GM23338 (cell line): ENCODE measurements around the gene LRRC37B.
"Not testable (repeated sequence)": the region's sequence is repeated elsewhere in the genome, so short reads cannot be mapped to it uniquely, and the experiment has no call there.

Experiments used
- CTCF ChIP-seq, 2 experiments: fragments of 200-600 bp in 1 of 2; sonication (generic) in 1 of 2; conservative IDR thresholded peaks; 2 replicates each; pipeline versions ENCODE4 v1.5.1 to v1.6.1; 2016 to 2017; ENCODE audit warnings: antibody characterized with exemption in 2 of 2, low read depth in 2 of 2, mild to moderate bottlenecking in 2 of 2, moderate library complexity in 1 of 2
- ETS1 ChIP-seq: IDR thresholded peaks from 2 replicates; pipeline ENCODE4 v1.6.1; 2016; ENCODE audit warnings: antibody characterized with exemption
- EZH2 ChIP-seq: fragments of 200-600 bp; sonication (generic); IDR thresholded peaks from one replicate; pipeline ENCODE4 v1.8.0; 2017; ENCODE audit warnings: antibody characterized with exemption, mild to moderate bottlenecking, low read depth; ENCODE audit not compliant: unreplicated experiment
- EZH2phosphoT487 ChIP-seq: fragments of 200-600 bp; sonication (generic); IDR thresholded peaks from one replicate; pipeline ENCODE4 v1.8.1; 2018; ENCODE audit warnings: antibody characterized with exemption; ENCODE audit not compliant: unreplicated experiment
- POLR2AphosphoS5 ChIP-seq: IDR thresholded peaks from 2 replicates; pipeline ENCODE4 v1.6.1; 2016; ENCODE audit warnings: antibody characterized with exemption, low read depth
- REST ChIP-seq: IDR thresholded peaks from one replicate; pipeline ENCODE4 v1.6.1; 2018; ENCODE audit warnings: antibody characterized with exemption; ENCODE audit not compliant: unreplicated experiment
- ZNF331 ChIP-seq: fragments of 250-450 bp; sonication (Bioruptor Pico); IDR thresholded peaks from 2 replicates; pipeline ENCODE4 v1.5.0; 2020; ENCODE audit warnings: low read depth, mild to moderate bottlenecking, moderate library complexity

GRCh38 chr17:32079753-32080152 lies 72.6 kb downstream of the LRRC37B start:
- TF ChIP-seq EZH2phosphoT487; ETS1; CTCF (conservative IDR thresholded peaks at IDR 0.05; ENCODE audit: low read depth in 2 of 2); POLR2AphosphoS5; EZH2; ZNF331 (CRISPR knock-in tag); REST: not testable (repeated sequence)
